Cardiac fibroblast (primary cell): Measurements from ENCODE around the gene ATP10B.
"Not testable (repeated sequence)": the region's sequence is repeated elsewhere in the genome, so short reads cannot be mapped to it uniquely, and the experiment has no call there.

Experiments used
- DNase-seq, 2 donors: peaks; one replicate each; pipeline versions ENCODE4 v3.0.0 to v3.0.0-alpha.2; 2010; ENCODE audit warnings: low read depth in 2 of 2
- H3K4me3 ChIP-seq, 2 donors: replicated peaks in 1 of 2; 1 replicate in 1 of 2; 2 replicates in 1 of 2; pipeline ENCODE4 v1.5.1; 2011; ENCODE audit warnings: low read depth in 2 of 2, low read length in 2 of 2, mild to moderate bottlenecking in 2 of 2, moderate library complexity in 1 of 2
- TF ChIP-seq, protein P1 (sequence below): IDR thresholded peaks from one replicate; pipeline ENCODE4 v1.5.1; 2011; ENCODE audit warnings: low read depth, mild to moderate bottlenecking, low read length, inconsistent platforms

Gene ATP10B

DNA sequence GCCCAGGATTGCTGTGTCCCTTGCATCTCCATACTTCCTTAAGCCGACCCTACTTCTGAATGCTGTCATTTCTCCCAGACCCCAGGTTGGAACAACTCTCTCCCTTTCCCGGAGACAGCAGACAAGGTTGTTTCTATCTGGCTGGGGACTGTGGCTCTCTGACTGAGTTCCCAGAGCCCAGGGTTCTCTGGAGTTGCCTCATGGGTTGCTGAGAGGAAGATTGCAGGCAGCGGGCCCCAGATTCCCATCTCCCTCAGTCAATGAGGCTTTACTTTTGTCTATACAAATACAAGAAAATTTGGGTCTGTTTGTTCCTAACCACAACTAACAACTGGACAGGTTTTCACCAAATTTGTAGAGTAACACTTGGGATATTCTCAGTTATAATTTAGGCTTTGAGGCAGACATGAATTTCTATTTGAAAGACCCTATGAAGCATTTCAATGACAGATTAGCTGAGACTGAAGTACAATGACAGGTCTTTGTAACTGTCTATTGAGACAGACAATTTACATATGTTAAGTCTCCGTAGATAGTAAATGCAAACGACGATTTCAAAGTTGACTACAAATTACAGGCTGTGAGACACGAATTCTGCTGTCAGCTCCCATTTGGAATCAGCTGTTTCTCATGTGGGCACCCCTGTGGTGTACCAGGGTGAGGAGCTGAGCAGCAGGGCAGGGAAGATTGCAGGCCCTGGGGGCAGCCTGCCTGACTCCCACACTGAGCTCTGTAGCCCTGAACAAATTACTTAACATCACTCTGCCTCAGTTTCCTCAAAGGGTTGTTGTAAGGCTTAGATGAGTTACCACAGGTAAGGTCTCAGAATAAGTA, 107.5 kb downstream of the ATP10B start:
- TF ChIP-seq, protein P1, sequence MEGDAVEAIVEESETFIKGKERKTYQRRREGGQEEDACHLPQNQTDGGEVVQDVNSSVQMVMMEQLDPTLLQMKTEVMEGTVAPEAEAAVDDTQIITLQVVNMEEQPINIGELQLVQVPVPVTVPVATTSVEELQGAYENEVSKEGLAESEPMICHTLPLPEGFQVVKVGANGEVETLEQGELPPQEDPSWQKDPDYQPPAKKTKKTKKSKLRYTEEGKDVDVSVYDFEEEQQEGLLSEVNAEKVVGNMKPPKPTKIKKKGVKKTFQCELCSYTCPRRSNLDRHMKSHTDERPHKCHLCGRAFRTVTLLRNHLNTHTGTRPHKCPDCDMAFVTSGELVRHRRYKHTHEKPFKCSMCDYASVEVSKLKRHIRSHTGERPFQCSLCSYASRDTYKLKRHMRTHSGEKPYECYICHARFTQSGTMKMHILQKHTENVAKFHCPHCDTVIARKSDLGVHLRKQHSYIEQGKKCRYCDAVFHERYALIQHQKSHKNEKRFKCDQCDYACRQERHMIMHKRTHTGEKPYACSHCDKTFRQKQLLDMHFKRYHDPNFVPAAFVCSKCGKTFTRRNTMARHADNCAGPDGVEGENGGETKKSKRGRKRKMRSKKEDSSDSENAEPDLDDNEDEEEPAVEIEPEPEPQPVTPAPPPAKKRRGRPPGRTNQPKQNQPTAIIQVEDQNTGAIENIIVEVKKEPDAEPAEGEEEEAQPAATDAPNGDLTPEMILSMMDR, result no peak
- DNase-seq, result no peak
- H3K4me3 ChIP-seq, result no peak overlapping the region

DNA sequence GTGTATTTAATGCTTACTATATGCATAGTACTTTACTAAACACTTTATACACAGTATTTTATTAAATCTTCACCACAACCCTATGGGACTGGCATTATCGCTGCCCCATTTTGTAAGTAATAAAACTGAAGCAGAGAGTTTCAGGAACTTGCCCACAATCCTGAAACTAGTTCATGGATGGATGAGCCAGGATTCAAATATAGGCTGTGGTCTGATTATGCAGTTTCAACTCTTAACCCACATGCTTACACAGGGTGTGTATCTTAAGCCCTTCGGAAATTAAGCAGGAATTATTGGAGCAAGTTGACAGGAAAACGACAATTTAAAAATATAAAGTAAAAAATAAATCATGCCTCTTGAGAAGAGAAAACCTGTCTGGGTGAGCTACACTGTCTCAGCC, 109.0 kb downstream of the ATP10B start:
- no peak overlapping the region for H3K4me3 ChIP-seq
- no peak for DNase-seq
- TF ChIP-seq, protein P1, result no peak

DNA sequence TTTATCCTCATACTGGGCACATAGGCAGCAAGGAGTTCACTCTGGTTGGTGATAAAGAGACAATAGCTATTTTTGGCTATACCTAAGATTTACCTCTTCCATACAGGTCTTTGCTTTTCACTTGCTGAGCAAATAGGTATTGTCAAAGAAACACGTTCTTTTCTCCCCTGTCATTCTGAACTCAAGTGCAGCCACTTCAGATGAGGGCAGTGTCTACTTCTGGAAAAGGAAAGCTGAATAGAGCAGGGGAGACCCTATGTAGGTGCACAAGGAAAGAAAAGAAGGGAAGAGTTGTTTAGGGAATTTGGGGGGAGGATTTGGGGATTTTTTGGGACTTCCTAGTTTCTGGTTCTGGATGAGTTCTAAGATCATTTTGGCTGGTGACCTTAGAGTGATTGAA, 109.6 kb downstream of the ATP10B start:
- no peak for DNase-seq
- no peak overlapping the region for H3K4me3 ChIP-seq
- TF ChIP-seq, protein P1, result no peak

DNA sequence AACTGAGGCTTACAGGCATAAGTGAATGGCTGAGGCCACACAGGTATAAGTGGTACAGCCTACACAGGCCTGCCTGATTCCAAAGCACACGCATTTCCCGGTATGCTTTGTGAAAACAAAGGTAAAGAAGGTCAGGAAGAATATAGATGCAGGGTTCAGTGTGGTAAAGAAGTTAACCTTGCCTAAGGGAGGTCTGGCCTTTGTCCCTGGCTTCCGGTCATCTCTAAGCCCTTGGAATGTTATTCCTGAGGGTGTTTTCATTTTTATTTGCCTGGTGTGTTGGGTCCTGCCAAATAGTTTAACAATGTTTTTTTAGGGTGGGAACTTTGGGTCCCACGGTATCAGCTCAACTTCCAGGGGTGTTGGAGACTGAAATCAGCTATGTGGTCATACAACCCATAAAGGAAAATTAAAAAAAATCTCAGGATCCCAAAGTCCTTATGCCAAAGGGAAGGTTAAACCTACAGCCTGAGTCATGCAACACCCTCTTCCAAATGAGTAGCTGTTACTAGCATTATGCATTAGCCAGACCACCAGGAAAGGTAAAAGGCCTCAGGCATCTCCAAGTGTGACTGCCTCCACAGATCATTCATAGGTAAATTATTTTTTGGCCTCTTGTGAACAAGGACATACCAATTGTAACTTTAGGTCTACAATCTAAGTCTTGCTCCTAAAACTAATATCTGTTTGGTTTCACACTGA, 124.6 kb downstream of the ATP10B start:
- DNase-seq, result no peak
- H3K4me3 ChIP-seq, result no peak overlapping the region
- TF ChIP-seq, protein P1, result no peak

DNA sequence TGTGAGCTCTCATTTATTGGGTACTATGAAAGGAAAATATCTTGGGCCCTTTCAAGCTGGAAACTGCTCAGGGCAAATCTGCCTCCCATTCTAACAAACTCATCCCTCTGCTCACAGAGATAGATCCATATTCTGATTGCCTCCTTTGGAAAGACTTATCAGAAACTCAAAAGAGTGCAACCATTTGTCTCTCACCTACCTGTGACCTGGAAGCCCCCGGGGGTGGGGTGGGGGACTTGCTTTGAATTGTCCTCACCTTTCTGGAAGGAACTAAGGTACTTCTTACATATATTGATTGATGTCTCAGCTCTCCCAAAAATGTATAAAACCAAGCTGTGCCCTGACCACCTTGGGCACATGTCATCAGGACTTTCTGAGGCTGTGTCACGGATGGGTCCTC, 125.3 kb downstream of the ATP10B start:
- H3K4me3 ChIP-seq, result no peak overlapping the region
- no peak for DNase-seq
- TF ChIP-seq, protein P1, result no peak

DNA sequence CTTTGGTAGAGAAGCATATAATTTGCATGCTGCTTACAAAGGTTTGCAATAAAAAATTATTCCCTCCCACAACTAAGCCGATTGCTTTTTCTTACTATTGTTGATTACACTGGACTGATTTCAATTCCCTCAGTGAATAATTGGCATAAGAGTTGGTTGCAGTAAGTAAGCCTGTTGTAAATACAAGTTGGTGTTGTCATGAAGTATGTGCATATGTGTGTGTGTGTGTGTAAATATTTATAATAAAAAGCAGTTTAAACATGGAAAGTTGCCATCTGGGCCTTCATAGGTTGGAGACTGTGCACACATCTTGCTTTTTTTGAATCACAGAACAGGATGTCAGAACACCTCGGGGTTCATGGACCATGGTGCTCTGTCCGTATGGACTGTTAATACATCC, 131.2 kb downstream of the ATP10B start:
- no peak overlapping the region for H3K4me3 ChIP-seq
- no peak for DNase-seq
- TF ChIP-seq, protein P1, result no peak

DNA sequence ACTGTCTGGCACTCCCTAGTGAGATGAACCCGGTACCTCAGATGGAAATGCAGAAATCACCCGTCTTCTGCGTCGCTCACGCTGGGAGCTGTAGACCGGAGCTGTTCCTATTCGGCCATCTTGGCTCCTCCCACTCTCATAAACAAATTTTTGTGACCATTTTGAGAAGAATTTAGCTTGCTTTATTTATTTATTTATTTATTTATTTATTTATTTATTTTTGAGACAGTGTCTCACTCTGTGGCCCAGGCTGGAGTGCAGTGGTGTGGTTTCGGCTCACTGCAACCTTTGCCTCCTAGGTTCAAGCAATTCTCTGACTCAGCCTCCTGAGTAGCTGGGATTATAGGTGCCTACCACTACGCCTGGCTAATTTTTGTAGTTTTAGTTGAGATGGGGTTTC, 136.5 kb downstream of the ATP10B start:
- H3K4me3 ChIP-seq, DNase-seq: not testable (repeated sequence)
